Peyer's patch (tissue), 4 donors: ENCODE data around the gene MUC2.

Source experiments
- CTCF ChIP-seq, 6 experiments: fragments of 450-650 bp in 4 of 6; fragments of 200-600 bp in 2 of 6; sonication (generic) in 1 of 6; IDR thresholded peaks; one replicate each; pipeline ENCODE4 v1.5.1; 2017 to 2019; ENCODE audit warnings: antibody characterized with exemption in 6 of 6, mild to moderate bottlenecking in 3 of 6, moderate library complexity in 1 of 6
- POLR2A ChIP-seq, 2 donors: fragments of 450-650 bp; IDR thresholded peaks; one replicate each; pipeline ENCODE4 v1.5.1; 2017; ENCODE audit warnings: antibody characterized with exemption in 2 of 2, mild to moderate bottlenecking in 2 of 2, moderate library complexity in 2 of 2

GRCh38 chr11:1034001-1034400 is 40.7 kb upstream of the MUC2 start:
- TF ChIP-seq CTCF (IDR thresholded peaks at IDR 0.05) (no peak), POLR2A (IDR thresholded peaks at IDR 0.05) (no peak)
